Measurements from ENCODE around the gene ZNG1A.
"Not testable (repeated sequence)": the region's sequence is repeated elsewhere in the genome, so short reads cannot be mapped to it uniquely, and the experiment has no call there.

The ZNG1A gene

GRCh38 chr9:93909-94308 lies 84.9 kb downstream of the ZNG1A start:
- not testable (repeated sequence) for DNase-seq

GRCh38 chr9:90851-91250 lies 88.0 kb downstream of the ZNG1A start:
- DNase-seq, result not testable (repeated sequence)

- not testable (repeated sequence) for DNase-seq
Measured at GRCh38 chr9:88396-89037, 90.3 kb downstream of the ZNG1A start.

GRCh38 chr9:87860-88259 lies 91.0 kb downstream of the ZNG1A start:
- DNase-seq, result not testable (repeated sequence)

GRCh38 chr9:87105-87504 lies 91.8 kb downstream of the ZNG1A start:
- not testable (repeated sequence) for DNase-seq

- not testable (repeated sequence) for DNase-seq
Measured at GRCh38 chr9:86697-87096, 92.2 kb downstream of the ZNG1A start.

GRCh38 chr9:82932-83689 lies 95.7 kb downstream of the ZNG1A start:
- not testable (repeated sequence) for DNase-seq

GRCh38 chr9:78333-78732 lies 100.5 kb downstream of the ZNG1A start:
- not testable (repeated sequence) for DNase-seq

GRCh38 chr9:76389-76788 lies 102.5 kb downstream of the ZNG1A start:
- not testable (repeated sequence) for DNase-seq

- DNase-seq, result not testable (repeated sequence)
Measured at GRCh38 chr9:73900-74525, 104.8 kb downstream of the ZNG1A start.

GRCh38 chr9:73076-73899 lies 105.6 kb downstream of the ZNG1A start:
- DNase-seq, result not testable (repeated sequence)
